H1 (cell line): ENCODE measurements around the gene MMP20. TPM values are rescaled to one million over a fixed set of nuclear protein-coding genes. Genes with fewer than 3 reads are reported as not detected.
"Not testable (repeated sequence)": the region's sequence is repeated elsewhere in the genome, so short reads cannot be mapped to it uniquely, and the experiment has no call there.

Source experiments
- CTCF ChIA-PET: fragments of 300-600 bp; sonication (Branson Sonifier 250); formaldehyde crosslinking; loops from one replicate; lab custom pipeline; 2021; ENCODE audit not compliant: partially characterized antibody; lab: Charles Lee
- POLR2A ChIA-PET: fragments of 300-600 bp; sonication (Branson Sonifier 250); formaldehyde crosslinking; loops from one replicate; lab custom pipeline; 2021; ENCODE audit warnings: inconsistent platforms; ENCODE audit not compliant: partially characterized antibody; lab: Charles Lee
- DNase-seq, 2 experiments: peaks; one replicate each; pipeline versions ENCODE4 v3.0.0 to v3.0.0-alpha.2; 2010 to 2022; ENCODE audit warnings: low spot score in 2 of 2, low read depth in 1 of 2, mixed read lengths in 1 of 2
- FAIRE-seq: peaks from 2 replicates; lab custom pipeline; 2011; peaks lifted over from hg19 to GRCh38; lab: Jason Lieb, UNC
- H2AFZ ChIP-seq: 2 replicates; pipeline ENCODE4 v1.8.1; 2012; ENCODE audit warnings: low read length, inconsistent platforms
- H2AK5ac ChIP-seq: 2 replicates; pipeline ENCODE4 v1.6.1; 2013; ENCODE audit warnings: low read depth, low read length
- H2BK120ac ChIP-seq: replicated peaks from 2 replicates; pipeline ENCODE3; 2013; ENCODE audit warnings: low read depth, low read length, inconsistent platforms
- H2BK12ac ChIP-seq: 2 replicates; pipeline ENCODE4 v1.6.1; 2013; ENCODE audit warnings: low read depth, low read length
- H2BK15ac ChIP-seq: 2 replicates; pipeline ENCODE4 v1.6.1; 2013; ENCODE audit warnings: low read length
- H2BK20ac ChIP-seq: 2 replicates; pipeline ENCODE4 v1.6.1; 2013; ENCODE audit warnings: low read length
- H2BK5ac ChIP-seq: 2 replicates; pipeline ENCODE4 v1.6.1; 2013; ENCODE audit warnings: low read depth, low read length
- H3K14ac ChIP-seq: 2 replicates; pipeline ENCODE4 v1.6.1; 2013; ENCODE audit warnings: inconsistent platforms; ENCODE audit not compliant: insufficient read length
- H3K18ac ChIP-seq: 2 replicates; pipeline ENCODE4 v1.6.1; 2013; ENCODE audit warnings: low read length; ENCODE audit errors: extremely low read depth
- H3K23ac ChIP-seq: 2 replicates; pipeline ENCODE4 v1.6.1; 2013; ENCODE audit warnings: inconsistent platforms; ENCODE audit not compliant: insufficient read length
- H3K23me2 ChIP-seq: 2 replicates; pipeline ENCODE4 v1.6.1; 2013; ENCODE audit warnings: low read depth, low read length
- H3K27ac ChIP-seq: 2 replicates; pipeline ENCODE4 v1.6.1; 2011; ENCODE audit warnings: low read depth, low read length, inconsistent platforms
- H3K27me3 ChIP-seq, 4 experiments: replicated peaks in 1 of 4; 1 replicate in 1 of 4; 2 replicates in 3 of 4; pipeline versions ENCODE4 v1.6.1 to v1.8.1; 2011 to 2013; ENCODE audit warnings: low read length in 3 of 4, mild to moderate bottlenecking in 3 of 4, inconsistent platforms in 2 of 4, mixed read lengths in 2 of 4, moderate library complexity in 1 of 4; ENCODE audit not compliant: control insufficient read depth in 3 of 4, insufficient read depth in 3 of 4; ENCODE audit errors: extremely low read depth in 1 of 4
- H3K36me3 ChIP-seq, 4 experiments: 2 replicates each; pipeline versions ENCODE4 v1.6.1 to v1.8.1; 2011 to 2013; ENCODE audit warnings: mild to moderate bottlenecking in 4 of 4, low read length in 3 of 4, moderate library complexity in 2 of 4, control low read depth in 1 of 4, inconsistent platforms in 1 of 4; ENCODE audit not compliant: insufficient read depth in 4 of 4, control insufficient read depth in 2 of 4
- H3K4ac ChIP-seq: replicated peaks from 2 replicates; pipeline ENCODE3; 2013; ENCODE audit warnings: low read length, low read depth, mixed read lengths, inconsistent platforms; ENCODE audit not compliant: insufficient read length
- H3K4me1 ChIP-seq, 4 experiments: replicated peaks in 1 of 4; 1 replicate in 1 of 4; 2 replicates in 3 of 4; pipeline versions ENCODE4 v1.6.1 to v1.8.1; 2011 to 2013; ENCODE audit warnings: low read length in 3 of 4, inconsistent platforms in 2 of 4, mixed read lengths in 1 of 4; ENCODE audit not compliant: insufficient read depth in 4 of 4, control insufficient read depth in 3 of 4
- H3K4me2 ChIP-seq, 2 experiments: 2 replicates each; pipeline versions ENCODE4 v1.6.1 to v1.8.1; 2011 to 2013; ENCODE audit warnings: low read depth in 2 of 2, low read length in 2 of 2, control low read depth in 1 of 2, inconsistent platforms in 1 of 2, mild to moderate bottlenecking in 1 of 2; ENCODE audit not compliant: insufficient read depth in 1 of 2
- H3K4me3 ChIP-seq, 4 experiments: fragments of 200-600, 300-600 bp in 1 of 4; sonication (generic), shearing (Covaris generic), sonication (Bioruptor Twin) in 1 of 4; 2 replicates each; pipeline versions ENCODE4 v1.5.1 to v1.8.1; 2011 to 2016; ENCODE audit warnings: low read length in 4 of 4, low read depth in 3 of 4, control low read depth in 2 of 4, inconsistent platforms in 2 of 4, mild to moderate bottlenecking in 2 of 4, mixed read lengths in 1 of 4, moderate library complexity in 1 of 4; ENCODE audit not compliant: insufficient read depth in 2 of 4; ENCODE audit errors: extremely low read depth in 1 of 4
- H3K56ac ChIP-seq: replicated peaks from 2 replicates; pipeline ENCODE3; 2013; ENCODE audit warnings: low read depth, mild to moderate bottlenecking, mixed read lengths, low read length, inconsistent platforms; ENCODE audit not compliant: insufficient read length
- H3K79me1 ChIP-seq: 2 replicates; pipeline ENCODE4 v1.6.1; 2013; ENCODE audit warnings: low read depth, low read length, control low read depth
- H3K79me2 ChIP-seq, 2 experiments: 2 replicates each; pipeline versions ENCODE4 v1.6.1 to v1.8.1; 2012 to 2013; ENCODE audit warnings: low read length in 2 of 2, mild to moderate bottlenecking in 2 of 2, inconsistent platforms in 1 of 2; ENCODE audit not compliant: insufficient read depth in 2 of 2, control insufficient read depth in 1 of 2
- H3K9ac ChIP-seq, 4 experiments: replicated peaks in 1 of 4; 1 replicate in 1 of 4; 2 replicates in 3 of 4; pipeline versions ENCODE4 v1.6.1 to v1.8.1; 2011 to 2013; ENCODE audit warnings: low read depth in 3 of 4, low read length in 3 of 4, control low read depth in 2 of 4, mild to moderate bottlenecking in 2 of 4, moderate library complexity in 2 of 4, inconsistent platforms in 1 of 4; ENCODE audit errors: extremely low read depth in 1 of 4
- H3K9me3 ChIP-seq, 2 experiments: 2 replicates each; pipeline versions ENCODE4 v1.6.1 to v1.8.1; 2012 to 2013; ENCODE audit warnings: mild to moderate bottlenecking in 2 of 2, moderate library complexity in 2 of 2, control low read depth in 1 of 2, inconsistent platforms in 1 of 2, low read depth in 1 of 2, low read length in 1 of 2, mixed read lengths in 1 of 2; ENCODE audit not compliant: insufficient read depth in 2 of 2
- H4K20me1 ChIP-seq, 2 experiments: replicated peaks in 1 of 2; 2 replicates each; pipeline versions ENCODE3 to v1.8.1; 2011 to 2013; ENCODE audit warnings: inconsistent platforms in 2 of 2, low read length in 2 of 2, mild to moderate bottlenecking in 1 of 2; ENCODE audit not compliant: insufficient read depth in 2 of 2, control insufficient read depth in 1 of 2
- H4K5ac ChIP-seq: 2 replicates; pipeline ENCODE4 v1.6.1; 2013; ENCODE audit warnings: low read length, low read depth, mixed read lengths, inconsistent platforms; ENCODE audit not compliant: insufficient read length
- H4K8ac ChIP-seq: 2 replicates; pipeline ENCODE4 v1.8.0; 2013; ENCODE audit warnings: mild to moderate bottlenecking, moderate library complexity, low read length, inconsistent platforms; ENCODE audit not compliant: insufficient read depth; ENCODE audit errors: extremely low read depth
- H4K91ac ChIP-seq: replicated peaks from 2 replicates; pipeline ENCODE3; 2013; ENCODE audit warnings: low read length, mixed read lengths, inconsistent platforms; ENCODE audit not compliant: insufficient read length
- BRCA1 ChIP-seq: IDR thresholded peaks from 2 replicates; pipeline ENCODE4 v1.6.1; 2012; ENCODE audit warnings: low read depth, low read length, improper control_type of control experiment
- NANOG ChIP-seq: IDR thresholded peaks from 2 replicates; pipeline ENCODE4 v1.6.1; 2011; ENCODE audit warnings: low read length, low read depth, mild to moderate bottlenecking, inconsistent platforms; ENCODE audit not compliant: insufficient read depth, poor library complexity, severe bottlenecking
- RAD21 ChIP-seq, 2 experiments: IDR thresholded peaks in 1 of 2; conservative IDR thresholded peaks in 1 of 2; 2 replicates each; pipeline ENCODE4 v1.6.1; 2011; ENCODE audit warnings: low read depth in 2 of 2, low read length in 2 of 2, improper control_type of control experiment in 1 of 2, inconsistent platforms in 1 of 2, mild to moderate bottlenecking in 1 of 2, moderate library complexity in 1 of 2
- SAP30 ChIP-seq: fragments of 300-600 bp; sonication (generic); IDR thresholded peaks from 2 replicates; pipeline ENCODE4 v1.7.1; 2012; ENCODE audit warnings: low read length, moderate library complexity, mild to moderate bottlenecking, inconsistent platforms; ENCODE audit not compliant: insufficient read depth, insufficient replicate concordance
- SIX5 ChIP-seq: IDR thresholded peaks from 2 replicates; pipeline ENCODE4 v1.6.1; 2011; ENCODE audit warnings: mild to moderate bottlenecking, low read depth, low read length
- YY1 ChIP-seq: IDR thresholded peaks from 2 replicates; pipeline ENCODE4 v1.6.1; 2011; ENCODE audit warnings: low read depth, mild to moderate bottlenecking, low read length
- ZNF274 ChIP-seq: IDR thresholded peaks from 2 replicates; pipeline ENCODE4 v1.7.0; 2012; ENCODE audit warnings: low read length, borderline replicate concordance; ENCODE audit errors: extremely low read depth
- WGBS, 2 experiments: shearing (Covaris generic) in 1 of 2; methylation state at CpG; one replicate each; pipeline versions ENCODE4 v1.1.6 to v1.1.7; 2013 to 2015; ENCODE audit warnings: low lambda C conversion rate in 2 of 2, mixed read lengths in 2 of 2, inconsistent platforms in 1 of 2, low coverage in 1 of 2, missing lambda C conversion rate in 1 of 2; ENCODE audit not compliant: insufficient replicate concordance in 2 of 2, insufficient coverage in 1 of 2, insufficient read length in 1 of 2; ENCODE audit errors: extremely low coverage in 1 of 2, missing lambda C conversion rate in 1 of 2; 5-methylcytosine and 5-hydroxymethylcytosine counted together
- polyA plus RNA-seq, 7 experiments: library from polyadenylated mRNA; depleted of rRNA in 3 of 7; stranded (reverse) in 5 of 7; unstranded in 2 of 7; fragments of >200 nt in 5 of 7; fragments of 200-250 nt in 2 of 7; gene quantifications; 1 replicate in 5 of 7; 2 replicates in 1 of 7; 4 replicates in 1 of 7; pipeline versions ENCODE4 v1.2.1 to v1.2.3, GENCODE V29; 2011 to 2013; ENCODE audit warnings: missing spikeins in 2 of 7, mixed read lengths in 2 of 7
- total RNA-seq: library from RNA; stranded (reverse); fragmentation: NEBNext Ultra II Directional; extraction: Animal tissue kit (Norgen Biotek cat#: 25700); gene quantifications from 2 replicates; pipeline ENCODE4 v1.2.1, GENCODE V29; 2021

MMP20 gene
- total and polyA plus RNA-seq, 2 of the 8 experiments (the other 6 are each of a cell fraction or from before 2014, with no cell fraction given), result not detected

DNA sequence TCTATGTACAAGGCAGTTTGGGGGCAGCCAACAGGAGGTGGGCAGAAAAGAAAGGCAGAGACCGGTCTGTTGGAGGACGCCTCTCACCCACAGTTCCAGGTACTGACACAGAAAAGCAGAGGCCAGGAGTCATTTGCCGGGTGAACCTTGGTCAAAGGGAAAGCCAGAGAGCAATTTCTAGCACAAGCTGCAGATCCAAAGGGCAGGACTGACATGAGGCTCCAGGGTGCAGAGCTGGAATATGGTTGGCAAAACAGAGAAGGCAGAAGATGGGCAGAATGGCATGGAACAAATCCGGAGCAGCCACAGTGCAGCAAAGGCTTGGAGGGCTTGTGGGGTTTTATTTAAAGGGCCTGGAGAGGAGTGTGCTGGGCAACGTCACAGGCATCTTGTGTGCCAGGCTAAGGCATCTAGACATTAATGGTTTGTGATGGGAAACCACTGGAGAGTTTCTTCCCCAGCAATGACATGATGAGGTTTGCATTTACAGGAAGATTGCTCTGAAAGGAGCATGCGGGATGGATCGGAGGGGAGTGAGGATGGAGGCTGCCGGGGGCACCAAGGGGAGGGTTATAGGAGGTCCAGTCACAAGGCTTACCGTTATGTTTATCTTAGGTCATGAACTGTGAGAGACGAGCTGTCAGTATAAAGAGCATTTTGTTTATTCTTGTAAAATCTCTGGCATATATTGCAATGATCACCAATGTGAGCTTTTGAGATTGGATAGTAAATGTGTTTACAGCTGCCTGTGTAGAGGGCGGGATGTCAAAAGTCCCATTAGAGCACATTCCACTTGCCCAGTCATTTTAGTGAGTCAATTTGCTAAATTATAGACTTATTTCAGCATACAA is 5.7 kb upstream of the MMP20 start (continued):
- TF ChIP-seq NANOG (no peak), RAD21 (IDR thresholded peaks at IDR 0.05 in 1 of 2, conservative IDR thresholded peaks at IDR 0.05 in 1 of 2; ENCODE audit: low read depth in 2 of 2, low read length in 2 of 2) (no peak), YY1 (no peak), ZNF274 (no peak), BRCA1 (no peak), SAP30 (no peak), SIX5 (no peak)

DNA sequence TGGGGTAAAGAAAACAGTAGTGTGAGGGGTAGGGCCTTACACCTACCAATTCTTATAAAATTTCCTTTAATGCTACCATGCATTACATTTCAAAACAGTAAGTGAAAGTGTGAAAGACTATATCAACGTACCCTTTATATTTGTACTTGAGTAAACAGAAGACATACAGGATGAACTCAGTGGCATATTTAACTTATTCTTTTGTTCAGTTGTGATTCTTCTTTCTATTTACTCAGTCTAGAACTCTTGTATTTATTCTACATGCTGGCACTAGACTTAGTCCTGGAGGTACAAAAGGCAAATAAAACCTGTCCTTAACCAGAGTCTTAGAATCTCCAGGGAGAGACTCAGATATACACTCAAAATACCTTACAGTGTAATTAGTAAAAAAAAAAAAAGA is 4.8 kb upstream of the MMP20 start:
- H3K18ac ChIP-seq, H2BK5ac ChIP-seq, H2BK12ac ChIP-seq, H3K9me3 ChIP-seq, H3K27ac ChIP-seq, DNase-seq, H2BK15ac ChIP-seq, H3K79me1 ChIP-seq, H3K4me2 ChIP-seq, H2AK5ac ChIP-seq, H3K27me3 ChIP-seq, H3K4me1 ChIP-seq, H3K4me3 ChIP-seq, H3K36me3 ChIP-seq, H2BK120ac ChIP-seq, H3K56ac ChIP-seq, H3K9ac ChIP-seq, H3K4ac ChIP-seq, H3K79me2 ChIP-seq, H2BK20ac ChIP-seq, H2AFZ ChIP-seq, H4K20me1 ChIP-seq, H3K14ac ChIP-seq, H4K8ac ChIP-seq, H3K23me2 ChIP-seq, H4K5ac ChIP-seq, FAIRE-seq, POLR2A ChIA-PET, H3K23ac ChIP-seq, H4K91ac ChIP-seq: not testable (repeated sequence)
- 90% methylated on average over 1 of the region's 1 CpG; no CpG with 5 or more reads in 1 of the 2 experiments for WGBS, 2 experiments
- CTCF ChIA-PET, result interaction anchor here (2.3 kb wide), 1 partner anchor 17 kb away, joined by 6 read pairs; no protein-coding TSS in a partner anchor
